Esophagus mucosa (tissue), 1 donor: ENCODE measurements around the gene RPRM. TPM values are rescaled to one million over a fixed set of nuclear protein-coding genes. Genes with fewer than 3 reads are reported as not detected.
"Not testable (repeated sequence)": the region's sequence is repeated elsewhere in the genome, so short reads cannot be mapped to it uniquely, and the experiment has no call there.

Experiments used
- ATAC-seq: fragments of 200-7000 bp; cut with Tn5 transposase; one replicate; pipeline ENCODE4 v1.9.1; 2020
- total RNA-seq: library from RNA; stranded (reverse); gene quantifications from one replicate; pipeline ENCODE4 v1.2.4, GENCODE V29; 2023
- donor health status: DM: yes; HTN: yes; CAD: no.

The RPRM gene
- total RNA-seq, 1 donor from 2014 or later: not detected

DNA sequence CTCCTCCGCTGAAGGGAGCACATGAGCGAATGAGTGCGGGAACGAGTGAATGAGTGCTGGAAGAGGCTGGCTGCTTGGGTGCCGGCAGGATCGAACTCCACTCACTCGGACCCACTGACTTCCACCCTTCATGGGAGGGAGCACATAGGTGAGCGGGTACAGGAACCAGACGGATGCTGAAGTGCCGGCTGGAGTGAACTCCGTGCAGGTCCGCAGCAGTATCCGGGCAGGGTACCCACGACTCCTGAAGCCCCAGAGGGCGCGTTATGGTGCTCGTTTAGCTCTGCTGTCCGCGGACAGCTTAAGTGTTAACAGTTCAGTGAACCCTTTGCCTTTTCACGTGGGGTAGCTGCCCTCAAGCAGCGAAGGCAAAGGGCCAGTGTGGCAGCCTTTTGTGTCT is 23.2 kb downstream of the RPRM start:
- ATAC-seq: no peak

DNA sequence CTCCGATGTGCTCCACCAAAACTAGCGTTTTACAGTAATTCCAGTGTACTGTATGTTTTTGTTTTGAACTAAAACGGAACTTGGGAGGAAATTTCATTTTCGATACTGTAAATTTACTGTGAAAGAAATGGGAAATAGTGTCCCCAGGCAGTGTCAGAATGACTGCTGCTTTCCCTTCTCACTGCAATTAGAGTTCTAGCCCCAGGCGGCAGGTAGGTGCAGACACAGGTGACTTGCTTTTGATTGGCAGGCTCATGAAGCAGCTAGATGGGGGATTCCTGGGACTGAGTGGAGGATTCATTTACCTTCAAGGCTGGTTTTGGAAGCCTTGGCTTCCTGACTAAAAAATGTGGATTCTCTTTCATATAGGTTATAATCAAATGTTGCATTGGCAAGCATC is 27.0 kb downstream of the RPRM start:
- no peak for ATAC-seq

DNA sequence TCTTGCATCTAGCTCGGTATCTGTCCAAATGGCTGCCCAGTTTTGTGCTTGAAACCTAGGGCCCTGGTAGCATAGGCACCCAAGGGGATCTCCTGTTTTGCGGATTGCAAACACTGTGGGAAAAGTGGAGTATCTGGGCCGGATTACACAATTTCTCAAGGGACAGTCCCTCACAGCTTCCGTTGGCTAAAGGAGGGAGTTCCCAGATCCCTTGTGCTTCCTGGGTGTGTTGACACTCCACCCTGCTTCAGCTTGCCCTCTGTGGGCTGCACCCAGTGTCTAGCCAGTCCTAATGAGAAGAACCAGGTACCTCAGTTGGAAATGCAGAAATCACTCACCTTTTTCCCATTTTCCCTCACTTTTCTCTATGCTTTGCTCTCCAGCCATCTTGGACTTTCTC is 35.5 kb downstream of the RPRM start:
- ATAC-seq: peak; percentile 67

DNA sequence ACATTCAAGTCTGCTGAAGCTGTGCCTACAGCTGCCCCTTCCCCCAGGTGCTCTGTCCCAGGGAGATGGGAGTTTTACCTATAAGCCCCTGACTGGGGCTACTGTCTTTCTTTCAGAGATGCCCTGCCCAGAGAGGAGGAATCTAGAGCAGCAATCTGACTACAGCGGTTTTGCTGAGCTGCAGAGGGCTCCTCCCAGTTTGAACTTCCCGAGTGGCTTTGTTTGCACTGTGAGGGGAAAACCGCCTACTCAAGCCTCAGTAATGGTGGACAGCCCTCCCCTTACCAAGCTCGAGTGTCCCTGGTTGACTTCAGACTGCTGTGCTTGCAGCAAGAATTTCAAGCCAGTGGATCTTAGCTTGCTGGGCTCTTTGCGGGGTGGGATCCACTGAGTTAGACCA is 35.9 kb downstream of the RPRM start:
- ATAC-seq: not testable (repeated sequence)

DNA sequence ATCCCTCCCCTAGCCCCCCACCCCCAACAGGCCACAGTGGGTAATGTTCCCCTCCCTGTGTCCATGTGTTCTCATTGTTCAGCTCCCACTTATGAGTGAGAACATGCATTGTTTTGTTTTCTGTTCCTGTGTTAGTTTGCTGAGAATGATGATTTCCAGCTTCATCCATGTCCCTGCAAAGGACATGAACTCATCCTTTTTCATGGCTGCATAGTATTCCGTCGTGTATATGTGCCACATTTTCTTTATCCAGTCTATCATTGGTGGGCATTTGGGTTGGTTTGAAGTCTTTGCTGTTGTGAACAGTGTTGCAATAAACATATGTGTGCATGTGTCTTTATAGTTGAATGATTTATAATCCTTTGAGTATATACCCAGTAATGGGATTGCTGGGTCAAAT is 38.5 kb downstream of the RPRM start:
- not testable (repeated sequence) for ATAC-seq

DNA sequence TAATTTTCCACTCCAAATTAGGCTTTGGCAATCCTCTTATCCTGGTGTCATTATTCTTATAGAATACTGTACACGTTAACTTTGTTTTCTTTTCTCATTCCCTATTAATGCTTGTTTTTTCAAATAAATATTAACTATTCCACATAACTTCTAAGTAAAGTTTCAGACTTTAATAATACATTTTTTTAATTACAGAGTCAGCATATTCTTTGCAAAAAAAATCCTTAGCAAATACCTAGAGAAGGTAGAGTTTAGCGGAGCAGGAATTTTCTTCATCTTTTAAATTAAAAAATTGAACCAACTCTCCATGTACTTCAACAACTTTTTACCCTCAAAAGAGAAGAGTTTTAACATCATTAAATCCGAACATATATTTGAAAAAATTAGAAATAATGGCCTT is 45.2 kb downstream of the RPRM start:
- ATAC-seq: no peak

DNA sequence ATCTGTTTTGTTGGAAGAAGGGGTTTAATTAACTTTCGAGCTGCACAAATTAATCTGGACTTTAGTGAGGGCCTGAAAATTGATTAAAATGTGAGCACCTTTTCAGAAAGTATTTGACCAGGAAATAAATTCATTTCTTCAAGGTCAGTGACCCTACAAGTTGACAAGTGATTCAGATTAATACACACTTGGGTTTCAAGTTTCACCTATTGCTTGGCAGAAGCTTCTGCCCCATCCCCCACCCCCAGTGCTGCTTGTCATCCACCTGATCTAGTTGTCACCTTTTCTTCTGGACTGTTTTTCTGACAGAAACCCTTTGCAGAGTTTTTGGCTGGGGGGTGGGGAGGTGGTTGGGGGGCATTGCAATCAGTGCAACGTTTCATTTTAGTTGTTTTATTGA is 46.2 kb downstream of the RPRM start:
- ATAC-seq: no peak

DNA sequence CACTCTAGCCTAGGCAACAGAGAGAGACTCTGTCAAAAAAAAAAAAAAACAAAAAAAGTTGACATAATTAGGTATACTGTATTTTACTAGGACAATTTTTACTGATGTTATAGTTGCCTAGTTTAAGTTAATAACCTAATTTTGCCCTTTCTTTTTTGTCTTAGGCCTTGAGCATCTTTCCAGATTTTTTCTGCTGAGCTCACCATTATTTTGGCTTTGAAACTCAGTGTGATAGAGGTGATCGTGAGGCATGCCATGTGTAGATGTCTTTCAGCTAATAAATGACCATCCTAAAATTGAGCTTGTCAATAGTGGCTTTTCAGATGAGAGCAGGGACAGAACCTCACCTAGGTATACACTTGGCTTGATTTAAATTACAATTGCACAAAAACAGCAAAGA is 47.4 kb downstream of the RPRM start:
- ATAC-seq: no peak
